Measurements from ENCODE around the gene TBXAS1. TPM values are rescaled to one million over a fixed set of nuclear protein-coding genes. Genes with fewer than 3 reads are reported as not detected.

Gene TBXAS1
- total RNA-seq, 1 donor from 2014 or later = 65.4 TPM

GRCh38 chr7:139990571-139991268, 161.7 kb downstream of the TBXAS1 start:
- TF ChIP-seq CTCF (IDR thresholded peaks at IDR 0.05) = no peak
- H3K9me3 ChIP-seq = no peaks in the 10 kb centered on the region
- intact Hi-C loops (cut with DNase I) = loop anchor here (10.0 kb wide), 1 partner anchor 206 kb away; no protein-coding TSS in a partner anchor
- H3K27ac ChIP-seq = no peak overlapping the region
- DNase-seq = no peak
- H3K27me3 ChIP-seq = no peaks in the 10 kb centered on the region
- no peak overlapping the region for H3K4me3 ChIP-seq
- no peaks in the 10 kb centered on the region for H3K36me3 ChIP-seq
- no peaks in the 10 kb centered on the region for H3K4me1 ChIP-seq
- no peak for ATAC-seq

- ATAC-seq (no peak), DNase-seq (no peak)
- no peak overlapping the region for H3K4me3 ChIP-seq
- intact Hi-C loops (cut with DNase I) = loop anchor here (10.0 kb wide), 1 partner anchor 206 kb away; no protein-coding TSS in a partner anchor
- H3K36me3 ChIP-seq = no peaks in the 10 kb centered on the region
- no peaks in the 10 kb centered on the region for H3K4me1 ChIP-seq
- no peak for TF ChIP-seq CTCF (IDR thresholded peaks at IDR 0.05)
- H3K9me3 ChIP-seq = no peaks in the 10 kb centered on the region
- no peak overlapping the region for H3K27ac ChIP-seq
- no peaks in the 10 kb centered on the region for H3K27me3 ChIP-seq
Measured at GRCh38 chr7:139991269-139991666, 162.2 kb downstream of the TBXAS1 start.

GRCh38 chr7:139991911-139992310, 162.8 kb downstream of the TBXAS1 start:
- H3K4me1 ChIP-seq = no peaks in the 10 kb centered on the region
- no peaks in the 10 kb centered on the region for H3K27me3 ChIP-seq
- intact Hi-C loops (cut with DNase I) = loop anchor here (10.0 kb wide), 1 partner anchor 207 kb away; no protein-coding TSS in a partner anchor
- no peak overlapping the region for H3K4me3 ChIP-seq
- H3K9me3 ChIP-seq = no peaks in the 10 kb centered on the region
- H3K36me3 ChIP-seq = no peaks in the 10 kb centered on the region
- H3K27ac ChIP-seq = no peak overlapping the region
- DNase-seq = no peak
- TF ChIP-seq CTCF (IDR thresholded peaks at IDR 0.05) = no peak
- no peak for ATAC-seq

- ATAC-seq (no peak), DNase-seq (no peak)
- Histone ChIP-seq H3K9me3 (no peaks in the 10 kb centered on the region), H3K4me1 (no peaks in the 10 kb centered on the region), H3K27me3 (no peaks in the 10 kb centered on the region), H3K36me3 (no peaks in the 10 kb centered on the region), H3K27ac (no peak overlapping the region), H3K4me3 (no peak overlapping the region)
- TF ChIP-seq CTCF (IDR thresholded peaks at IDR 0.05) = no peak
- intact Hi-C loops (cut with DNase I) = loop anchor here (10.0 kb wide), 1 partner anchor 208 kb away; no protein-coding TSS in a partner anchor
Measured at GRCh38 chr7:139992353-139993044, 163.4 kb downstream of the TBXAS1 start.

GRCh38 chr7:139993169-139993568, 164.1 kb downstream of the TBXAS1 start:
- TF ChIP-seq CTCF (IDR thresholded peaks at IDR 0.05) = no peak
- ATAC-seq = no peak
- intact Hi-C loops (cut with DNase I) = loop anchor here (10.0 kb wide), 1 partner anchor 208 kb away; no protein-coding TSS in a partner anchor

More at GRCh38 chr7:139993169-139993568, 164.1 kb downstream of the TBXAS1 start:
- no peak overlapping the region for H3K4me3 ChIP-seq
- DNase-seq = no peak
- no peak overlapping the region for H3K27ac ChIP-seq
- H3K36me3 ChIP-seq = no peaks in the 10 kb centered on the region
- no peaks in the 10 kb centered on the region for H3K27me3 ChIP-seq
- no peaks in the 10 kb centered on the region for H3K9me3 ChIP-seq
- H3K4me1 ChIP-seq = no peaks in the 10 kb centered on the region
